PC-9 (cell line): ENCODE results near the gene DYNLRB1. TPM values are rescaled to one million over a fixed set of nuclear protein-coding genes. Genes with fewer than 3 reads are reported as not detected.

Experiments
- BruUV-seq: library from RNA; stranded (reverse); fragments of 400-500 nt; replicated peaks from 2 replicates; lab custom pipeline; 2021; lab: Mats Ljungman, UMichigan
- CTCF ChIA-PET: fragments of 300-600 bp; sonication (Branson Sonifier 250); formaldehyde crosslinking; loops from one replicate; lab custom pipeline; 2022; ENCODE audit warnings: antibody characterized with exemption; lab: Charles Lee
- POLR2A ChIA-PET: fragments of 300-600 bp; sonication (Branson Sonifier 250); formaldehyde crosslinking; loops from one replicate; lab custom pipeline; 2022; ENCODE audit warnings: antibody characterized with exemption; ENCODE audit not compliant: unreplicated experiment; lab: Charles Lee
- DNase-seq, 2 experiments: peaks; one replicate each; pipeline versions ENCODE4 v3.0.0 to v3.0.0-alpha.2; 2015 to 2022; ENCODE audit warnings: mixed read lengths in 1 of 2
- H2AFZ ChIP-seq: fragments of 200-600 bp; sonication (generic); 2 replicates; pipeline ENCODE4 v1.8.1; 2017; ENCODE audit warnings: antibody characterized with exemption
- H3F3A ChIP-seq: fragments of 200-600 bp; sonication (generic); 2 replicates; pipeline ENCODE4 v1.8.1; 2017; ENCODE audit warnings: antibody characterized with exemption, mild to moderate bottlenecking, low read depth; ENCODE audit not compliant: insufficient read depth
- H3K27ac ChIP-seq: fragments of 200-600 bp; sonication (generic); 2 replicates; pipeline ENCODE4 v1.6.1; 2016; ENCODE audit warnings: mixed run types
- H3K27me3 ChIP-seq: fragments of 200-600 bp; sonication (generic); 2 replicates; pipeline ENCODE4 v1.6.1; 2016; ENCODE audit warnings: low read depth, mixed run types; ENCODE audit not compliant: insufficient read depth
- H3K36me3 ChIP-seq: fragments of 200-600 bp; sonication (generic); 2 replicates; pipeline ENCODE4 v1.6.1; 2016; ENCODE audit warnings: low read depth, mixed run types
- H3K4me1 ChIP-seq: fragments of 200-600 bp; sonication (generic); replicated peaks from 2 replicates; pipeline ENCODE4 v1.6.1; 2016; ENCODE audit warnings: mixed run types; ENCODE audit not compliant: insufficient read depth
- H3K4me2 ChIP-seq: fragments of 200-600 bp; sonication (generic); 2 replicates; pipeline ENCODE4 v1.6.1; 2017; ENCODE audit warnings: mixed run types
- H3K4me3 ChIP-seq: fragments of 200-600 bp; sonication (generic); 2 replicates; pipeline ENCODE4 v1.6.1; 2016; ENCODE audit warnings: mixed run types
- H3K79me2 ChIP-seq: fragments of 200-600 bp; sonication (generic); 2 replicates; pipeline ENCODE4 v1.6.1; 2017; ENCODE audit warnings: low read depth, mixed run types
- H3K9me2 ChIP-seq: fragments of 200-600 bp; sonication (generic); 2 replicates; pipeline ENCODE4 v1.8.1; 2017; ENCODE audit warnings: mild to moderate bottlenecking; ENCODE audit not compliant: insufficient read depth
- H3K9me3 ChIP-seq: fragments of 200-600 bp; sonication (generic); 2 replicates; pipeline ENCODE4 v1.8.1; 2016; ENCODE audit warnings: low read depth; ENCODE audit not compliant: insufficient read depth
- H4K20me1 ChIP-seq: fragments of 200-600 bp; sonication (generic); 2 replicates; pipeline ENCODE4 v1.8.1; 2017; ENCODE audit not compliant: insufficient read depth
- EZH2 ChIP-seq: fragments of 200-600 bp; sonication (generic); IDR thresholded peaks from 2 replicates; pipeline ENCODE4 v1.8.0; 2017; ENCODE audit warnings: antibody characterized with exemption, low read depth
- intact Hi-C: fragments of 100-400 bp; cut with micrococcal nuclease; formaldehyde crosslinking; loops from one replicate; pipeline ENCODE4 v1.10.0; 2022; ENCODE audit not compliant: unreplicated experiment
- total RNA-seq: library from RNA; stranded (reverse); gene quantifications from 2 replicates; pipeline ENCODE4 v1.2.3, GENCODE V29; 2021
- TF ChIP-seq, protein P1 (sequence below): fragments of 200-600 bp; sonication (generic); conservative IDR thresholded peaks from 2 replicates; pipeline ENCODE4 v1.6.1; 2017; ENCODE audit warnings: mixed run types, antibody characterized with exemption, mild to moderate bottlenecking, moderate library complexity

Gene DYNLRB1
- total RNA-seq, 1 experiment from 2014 or later, result 179 TPM

DNA sequence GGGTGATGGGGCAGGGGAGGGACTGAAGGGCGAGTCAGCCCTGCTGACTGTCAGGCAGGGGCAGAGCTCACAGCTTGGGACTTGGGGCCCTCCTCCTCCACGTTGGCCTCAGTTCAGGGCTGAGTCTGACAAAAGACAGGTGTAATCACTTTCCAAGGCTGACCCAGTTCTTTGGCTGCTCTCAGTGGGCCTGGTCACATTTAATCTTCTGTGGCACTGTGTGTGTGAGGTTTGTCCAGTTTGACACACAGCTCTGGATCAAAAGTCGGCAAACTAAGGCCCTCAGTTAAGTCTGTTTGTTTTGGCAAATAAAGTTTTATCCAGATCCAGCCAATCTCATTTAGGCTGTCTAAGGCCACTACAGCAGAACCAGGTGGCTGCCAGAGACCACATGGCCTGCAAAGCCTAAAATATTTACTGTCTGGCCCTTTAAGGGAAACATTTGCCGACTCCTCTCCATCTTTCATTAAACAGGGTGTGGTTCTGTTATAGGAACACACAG lies 37.2 kb downstream of the DYNLRB1 start:
- H3K9me2 ChIP-seq, result no peaks in the 10 kb centered on the region
- no peak for TF ChIP-seq EZH2
- TF ChIP-seq, protein P1, sequence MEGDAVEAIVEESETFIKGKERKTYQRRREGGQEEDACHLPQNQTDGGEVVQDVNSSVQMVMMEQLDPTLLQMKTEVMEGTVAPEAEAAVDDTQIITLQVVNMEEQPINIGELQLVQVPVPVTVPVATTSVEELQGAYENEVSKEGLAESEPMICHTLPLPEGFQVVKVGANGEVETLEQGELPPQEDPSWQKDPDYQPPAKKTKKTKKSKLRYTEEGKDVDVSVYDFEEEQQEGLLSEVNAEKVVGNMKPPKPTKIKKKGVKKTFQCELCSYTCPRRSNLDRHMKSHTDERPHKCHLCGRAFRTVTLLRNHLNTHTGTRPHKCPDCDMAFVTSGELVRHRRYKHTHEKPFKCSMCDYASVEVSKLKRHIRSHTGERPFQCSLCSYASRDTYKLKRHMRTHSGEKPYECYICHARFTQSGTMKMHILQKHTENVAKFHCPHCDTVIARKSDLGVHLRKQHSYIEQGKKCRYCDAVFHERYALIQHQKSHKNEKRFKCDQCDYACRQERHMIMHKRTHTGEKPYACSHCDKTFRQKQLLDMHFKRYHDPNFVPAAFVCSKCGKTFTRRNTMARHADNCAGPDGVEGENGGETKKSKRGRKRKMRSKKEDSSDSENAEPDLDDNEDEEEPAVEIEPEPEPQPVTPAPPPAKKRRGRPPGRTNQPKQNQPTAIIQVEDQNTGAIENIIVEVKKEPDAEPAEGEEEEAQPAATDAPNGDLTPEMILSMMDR, result no peak
- no peaks in the 10 kb centered on the region for H3K79me2 ChIP-seq
- H3K4me2 ChIP-seq, result no peak overlapping the region
- intact Hi-C loops, result no loop called here
- CTCF ChIA-PET, result no interaction called here
- H3K4me1 ChIP-seq, result peaks cover 6% of the 10 kb centered on the region; the same call in 1 of the 2 replicates
- H2AFZ ChIP-seq, result no peak overlapping the region
- no peak for DNase-seq
- no peaks in the 10 kb centered on the region for H3K9me3 ChIP-seq
- no peaks in the 10 kb centered on the region; the same call in 1 of the 2 replicates for H3F3A ChIP-seq
- H4K20me1 ChIP-seq, result no peaks in the 10 kb centered on the region
- no peaks in the 10 kb centered on the region for H3K36me3 ChIP-seq
- no peaks in the 10 kb centered on the region for H3K27me3 ChIP-seq
- no peak overlapping the region for H3K27ac ChIP-seq
- no peak overlapping the region for H3K4me3 ChIP-seq
- POLR2A ChIA-PET, result no interaction called here
- no TSS peak for BruUV-seq

DNA sequence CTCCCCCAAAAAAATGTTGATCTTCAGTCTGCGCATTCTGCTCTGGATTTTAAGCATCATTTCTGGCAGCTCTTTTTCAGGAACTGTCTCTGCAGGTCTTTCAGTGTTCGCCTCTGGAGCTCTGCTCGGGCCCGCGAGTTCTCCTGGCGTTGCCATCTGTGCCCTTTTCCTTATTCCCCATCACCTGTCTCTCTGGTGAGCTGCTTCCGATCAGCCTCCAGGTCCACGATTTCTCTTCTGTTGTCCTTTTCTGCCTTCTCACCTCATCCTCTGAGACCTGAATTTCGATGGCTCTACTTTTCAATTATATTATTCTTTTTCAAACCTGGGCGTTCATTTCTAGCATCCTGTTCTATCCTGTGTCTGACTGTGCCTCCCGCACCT lies 41.7 kb downstream of the DYNLRB1 start:
- no peak overlapping the region for H3K4me2 ChIP-seq

GRCh38 chr20:34558320-34559218 lies 42.3 kb downstream of the DYNLRB1 start, which contains the start of gene MAP1LC3A:
MAP1LC3A (plus strand) TSS chr20:34558718; CDS start chr20:34558869, 151 bp downstream.
- H3K27me3 ChIP-seq, result no peaks in the 10 kb centered on the region
- no peaks in the 10 kb centered on the region for H4K20me1 ChIP-seq
- H3K9me3 ChIP-seq, result no peaks in the 10 kb centered on the region
- H3K9me2 ChIP-seq, result no peaks in the 10 kb centered on the region
- H2AFZ ChIP-seq, result no peak within 1 kb of the TSS
- no peaks in the 10 kb centered on the region for H3K79me2 ChIP-seq
- no TSS peak for BruUV-seq
- DNase-seq, result peak in 1 of 2 experiments; percentile 41
- ChIA-PET CTCF (interaction anchor here (0.6 to 0.7 kb wide), 2 partner anchors 247 to 787 kb away, joined by 3 to 5 read pairs; no protein-coding TSS in a partner anchor), POLR2A (no interaction called here)
- no peak within 1 kb of the TSS for H3K27ac ChIP-seq
- H3K36me3 ChIP-seq, result no peaks in the 10 kb centered on the region
- H3F3A ChIP-seq, result no peaks in the 10 kb centered on the region; the same call in 1 of the 2 replicates
- H3K4me3 ChIP-seq, result no peak within 1 kb of the TSS
- TF ChIP-seq, protein P1, result no peak
- TF ChIP-seq EZH2, result no peak
- H3K4me2 ChIP-seq, result no peak within 1 kb of the TSS
- no peaks in the 10 kb centered on the region for H3K4me1 ChIP-seq
- intact Hi-C loops, result no loop called here

More for the DNA sequence above, 41.7 kb downstream of the DYNLRB1 start:
- no peak for DNase-seq
- no peaks in the 10 kb centered on the region for H3K27me3 ChIP-seq
- H4K20me1 ChIP-seq, result no peaks in the 10 kb centered on the region
- no peaks in the 10 kb centered on the region for H3K9me2 ChIP-seq
- ChIA-PET POLR2A (no interaction called here), CTCF (interaction anchor here (0.6 to 0.7 kb wide), 2 partner anchors 248 to 788 kb away, joined by 3 to 5 read pairs; no protein-coding TSS in a partner anchor)
- H3K9me3 ChIP-seq, result no peaks in the 10 kb centered on the region
- no peaks in the 10 kb centered on the region for H3K36me3 ChIP-seq
- BruUV-seq, result no TSS peak
- no peaks in the 10 kb centered on the region for H3K79me2 ChIP-seq
- no peak overlapping the region for H3K27ac ChIP-seq
- H3F3A ChIP-seq, result no peaks in the 10 kb centered on the region; the same call in 1 of the 2 replicates
- no peaks in the 10 kb centered on the region for H3K4me1 ChIP-seq
- no peak for TF ChIP-seq EZH2
- TF ChIP-seq, protein P1, result no peak
- H2AFZ ChIP-seq, result no peak overlapping the region
- no peak overlapping the region for H3K4me3 ChIP-seq
- intact Hi-C loops, result no loop called here
